ENCODE data around the gene CYLD.

DNA sequence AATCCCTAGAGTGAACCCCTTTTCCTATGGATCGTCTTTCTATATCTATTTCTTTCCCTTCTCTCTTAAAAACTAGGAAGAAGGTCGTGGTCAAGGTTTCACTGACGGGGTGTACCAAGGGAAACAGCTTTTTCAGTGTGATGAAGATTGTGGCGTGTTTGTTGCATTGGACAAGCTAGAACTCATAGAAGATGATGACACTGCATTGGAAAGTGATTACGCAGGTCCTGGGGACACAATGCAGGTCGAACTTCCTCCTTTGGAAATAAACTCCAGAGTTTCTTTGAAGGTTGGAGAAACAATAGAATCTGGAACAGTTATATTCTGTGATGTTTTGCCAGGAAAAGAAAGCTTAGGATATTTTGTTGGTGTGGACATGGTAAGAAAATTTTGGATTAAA is 9.6 kb downstream of the CYLD start:
- TF ChIP-seq SP1 (IDR thresholded peaks at IDR 0.05): no peak
- no peak for TF ChIP-seq BHLHE40 (IDR thresholded peaks at IDR 0.05; ENCODE audit: borderline replicate concordance)
- TF ChIP-seq LEF1 (IDR thresholded peaks at IDR 0.05; ENCODE audit: borderline replicate concordance): no peak
